IPS-18a (cell line): ENCODE results near the gene TBX6.
A peak's percentile ranks its signal among the peaks of the same experiment; 100 is the strongest.

Experiments used
- H3K27ac ChIP-seq: one replicate; pipeline ENCODE4 v1.5.1; 2013; ENCODE audit warnings: low read length
- H3K27me3 ChIP-seq: one replicate; pipeline ENCODE4 v1.6.1; 2013; ENCODE audit warnings: mild to moderate bottlenecking, low read length; ENCODE audit not compliant: control insufficient read depth, insufficient read depth
- H3K36me3 ChIP-seq: one replicate; pipeline ENCODE4 v1.6.1; 2013; ENCODE audit warnings: low read depth, low read length; ENCODE audit not compliant: control insufficient read depth
- H3K4me1 ChIP-seq: one replicate; pipeline ENCODE4 v1.6.1; 2013; ENCODE audit warnings: low read depth, low read length; ENCODE audit not compliant: control insufficient read depth
- H3K4me3 ChIP-seq: one replicate; pipeline ENCODE4 v1.5.1; 2013; ENCODE audit warnings: low read length
- H3K9ac ChIP-seq: one replicate; pipeline ENCODE4 v1.6.1; 2013; ENCODE audit warnings: mild to moderate bottlenecking, low read length, moderate library complexity
- H3K9me3 ChIP-seq: one replicate; pipeline ENCODE4 v1.6.1; 2013; ENCODE audit warnings: low read depth, low read length; ENCODE audit not compliant: control insufficient read depth

TBX6 gene

DNA sequence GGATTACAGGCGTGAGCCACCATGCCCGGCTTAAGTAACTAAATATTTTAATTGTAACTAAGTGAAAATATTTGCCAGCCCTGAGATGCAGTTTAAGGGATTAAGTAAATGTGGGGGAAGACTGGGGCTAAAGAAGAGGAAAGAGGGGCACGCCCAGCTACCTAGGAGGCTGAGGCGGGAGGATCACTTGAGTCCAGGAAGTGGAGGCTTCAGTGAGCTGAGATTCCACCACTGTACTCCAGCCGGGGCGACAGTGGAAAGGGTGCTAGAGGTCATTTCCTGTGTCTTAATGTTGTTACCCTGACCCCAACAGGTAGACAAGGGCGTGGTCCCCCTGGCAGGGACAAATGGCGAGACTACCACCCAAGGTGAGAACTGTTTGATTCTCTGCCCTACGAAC, 23.4 kb downstream of the TBX6 start:
- H3K9me3 ChIP-seq = no peaks in the 10 kb centered on the region
- peaks cover 11% of the 10 kb centered on the region for H3K4me1 ChIP-seq
- no peaks in the 10 kb centered on the region for H3K27me3 ChIP-seq
- no peak overlapping the region for H3K4me3 ChIP-seq
- H3K36me3 ChIP-seq = peaks cover 56% of the 10 kb centered on the region
- H3K9ac ChIP-seq = no peak overlapping the region
- H3K27ac ChIP-seq = no peak overlapping the region

DNA sequence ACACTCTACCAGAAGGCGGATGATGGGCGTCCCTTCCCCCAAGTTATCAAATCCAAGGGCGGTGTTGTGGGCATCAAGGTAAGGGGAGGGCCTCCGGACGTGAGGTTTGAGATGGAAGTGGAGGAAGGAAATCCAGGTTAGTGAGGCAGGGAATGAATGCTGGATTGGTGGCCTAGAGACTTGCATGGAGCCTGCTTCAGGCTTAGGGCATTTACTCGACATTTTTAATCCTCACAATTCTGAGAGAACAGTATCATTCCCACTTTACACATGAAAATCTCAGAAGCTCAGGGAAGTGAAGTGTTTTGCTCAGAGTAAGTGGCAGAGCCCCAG, 24.2 kb downstream of the TBX6 start:
- H3K27me3 ChIP-seq = no peaks in the 10 kb centered on the region
- H3K27ac ChIP-seq = no peak overlapping the region
- peaks cover 56% of the 10 kb centered on the region for H3K36me3 ChIP-seq
- peak overlapping the region; percentile 97 for H3K4me3 ChIP-seq
- H3K4me1 ChIP-seq = peaks cover 14% of the 10 kb centered on the region
- H3K9ac ChIP-seq = no peak overlapping the region
- no peaks in the 10 kb centered on the region for H3K9me3 ChIP-seq

DNA sequence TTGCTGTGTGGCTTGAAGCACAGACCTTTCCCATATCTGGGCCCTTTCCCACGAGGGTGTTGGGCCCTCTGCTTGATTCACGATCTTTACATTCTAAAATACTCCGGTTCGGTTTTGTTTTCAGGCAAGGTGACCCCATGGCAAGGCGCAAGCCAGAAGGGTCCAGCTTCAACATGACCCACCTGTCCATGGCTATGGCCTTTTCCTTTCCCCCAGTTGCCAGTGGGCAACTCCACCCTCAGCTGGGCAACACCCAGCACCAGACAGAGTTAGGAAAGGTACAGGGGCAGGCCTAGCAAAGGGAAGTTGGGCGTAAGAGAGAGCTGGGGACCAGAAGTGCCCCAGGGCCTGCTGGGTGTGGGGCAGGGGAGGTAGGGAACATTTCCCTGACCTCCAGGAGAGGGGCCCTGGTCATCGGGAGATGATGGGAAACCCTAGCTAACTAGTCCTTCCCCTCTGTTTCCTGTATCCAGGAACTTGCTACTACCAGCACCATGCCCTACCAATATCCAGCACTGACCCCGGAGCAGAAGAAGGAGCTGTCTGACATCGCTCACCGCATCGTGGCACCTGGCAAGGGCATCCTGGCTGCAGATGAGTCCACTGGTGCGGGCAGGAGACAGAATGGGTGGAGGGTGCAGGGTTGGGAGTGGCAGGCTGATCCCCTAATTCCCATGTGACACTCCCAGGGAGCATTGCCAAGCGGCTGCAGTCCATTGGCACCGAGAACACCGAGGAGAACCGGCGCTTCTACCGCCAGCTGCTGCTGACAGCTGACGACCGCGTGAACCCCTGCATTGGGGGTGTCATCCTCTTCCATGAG, 24.8 kb downstream of the TBX6 start:
- Histone ChIP-seq H3K9me3 (no peaks in the 10 kb centered on the region), H3K9ac (peak overlapping the region; percentile 85), H3K4me1 (peaks cover 14% of the 10 kb centered on the region), H3K4me3 (peak overlapping the region; percentile 97), H3K27ac (peak overlapping the region; percentile 71), H3K36me3 (peaks cover 52% of the 10 kb centered on the region), H3K27me3 (no peaks in the 10 kb centered on the region)

DNA sequence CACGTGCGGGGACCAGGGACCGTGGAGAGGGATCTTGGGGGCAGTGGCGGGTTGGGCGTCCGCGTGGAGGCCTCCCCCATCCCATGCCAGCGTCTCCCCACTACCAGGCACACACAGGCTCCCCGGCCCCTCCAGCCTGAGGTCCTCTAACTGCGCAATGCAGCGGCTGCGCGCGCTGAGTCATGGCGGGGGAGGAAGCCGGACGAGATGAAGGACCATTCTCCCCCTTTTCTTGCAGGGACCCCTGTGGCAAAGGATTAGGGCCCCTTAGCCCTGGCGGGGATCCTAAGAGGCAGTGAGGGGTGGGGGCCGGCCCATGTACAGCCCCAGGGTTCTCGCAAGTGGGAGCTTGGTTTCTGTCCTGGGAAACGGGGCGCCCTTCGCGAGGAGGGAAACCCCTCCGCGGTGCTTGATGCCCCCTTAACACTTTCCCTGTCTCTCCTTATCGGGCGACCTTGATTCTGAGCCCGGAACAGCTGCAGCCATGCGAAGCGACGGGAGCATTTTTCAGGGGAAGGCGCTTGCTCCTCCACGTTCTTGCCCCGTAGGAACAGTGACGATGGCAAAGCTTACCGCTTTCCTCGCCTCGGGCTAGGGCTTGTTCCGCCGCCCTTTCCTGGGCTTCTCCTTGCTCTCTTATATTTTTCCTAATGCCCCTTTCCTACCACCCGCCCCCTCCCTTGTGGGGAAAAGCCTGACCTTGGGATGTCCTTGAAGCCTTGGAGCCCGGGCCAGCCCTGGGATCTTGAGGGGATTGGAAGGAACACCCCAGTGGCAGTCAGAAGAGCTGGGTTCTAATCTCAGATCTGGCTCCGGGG, 25.6 kb downstream of the TBX6 start:
- peaks cover 43% of the 10 kb centered on the region for H3K36me3 ChIP-seq
- peaks cover 15% of the 10 kb centered on the region for H3K4me1 ChIP-seq
- H3K9ac ChIP-seq = peak overlapping the region; percentile 85
- peak overlapping the region; percentile 97 for H3K4me3 ChIP-seq
- no peaks in the 10 kb centered on the region for H3K9me3 ChIP-seq
- peak overlapping the region; percentile 78 for H3K27ac ChIP-seq
- H3K27me3 ChIP-seq = no peaks in the 10 kb centered on the region

DNA sequence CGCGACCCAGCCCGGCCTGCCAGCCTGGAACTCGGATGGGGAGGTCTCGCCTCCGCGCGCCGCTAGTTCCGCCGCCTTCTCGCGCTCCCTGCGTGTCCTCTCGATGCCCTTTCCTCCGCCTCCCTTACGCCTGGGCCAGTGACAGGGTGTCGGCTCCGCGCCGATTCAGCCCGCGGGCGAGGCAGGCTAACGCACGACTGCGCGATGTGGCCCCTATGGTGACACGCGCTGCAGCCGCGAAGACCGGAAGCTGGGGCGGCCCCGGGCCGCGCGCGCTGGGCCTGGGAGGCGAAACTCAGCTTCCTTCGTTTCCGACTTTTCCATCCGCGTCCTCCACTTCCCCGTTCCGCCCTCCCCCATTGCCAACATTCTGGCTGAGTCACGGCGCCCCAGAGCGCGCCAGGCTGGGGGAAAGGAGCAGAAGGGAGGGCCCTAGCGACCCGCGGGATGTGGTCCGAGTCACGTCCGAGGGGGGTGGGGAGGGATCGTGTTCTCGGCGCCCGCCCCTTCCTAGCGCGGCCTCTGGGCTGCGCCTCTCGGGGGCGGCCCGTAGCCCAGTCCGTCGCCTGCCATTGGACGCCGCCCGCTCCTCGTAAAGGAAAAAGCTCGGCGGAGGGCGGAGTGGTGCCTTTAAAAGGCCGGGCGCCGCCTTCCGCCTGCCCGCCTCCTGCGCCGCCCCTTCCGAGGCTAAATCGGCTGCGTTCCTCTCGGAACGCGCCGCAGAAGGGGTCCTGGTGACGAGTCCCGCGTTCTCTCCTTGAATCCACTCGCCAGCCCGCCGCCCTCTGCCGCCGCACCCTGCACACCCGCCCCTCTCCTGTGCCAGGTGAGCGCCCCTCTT, 26.4 kb downstream of the TBX6 start, which contains the start of gene ALDOA:
ALDOA (plus strand) TSS at position 659 of the 841 bp plus-strand sequence. CDS start 1,138 bp downstream, outside the sequence.
- peaks cover 17% of the 10 kb centered on the region for H3K4me1 ChIP-seq

DNA sequence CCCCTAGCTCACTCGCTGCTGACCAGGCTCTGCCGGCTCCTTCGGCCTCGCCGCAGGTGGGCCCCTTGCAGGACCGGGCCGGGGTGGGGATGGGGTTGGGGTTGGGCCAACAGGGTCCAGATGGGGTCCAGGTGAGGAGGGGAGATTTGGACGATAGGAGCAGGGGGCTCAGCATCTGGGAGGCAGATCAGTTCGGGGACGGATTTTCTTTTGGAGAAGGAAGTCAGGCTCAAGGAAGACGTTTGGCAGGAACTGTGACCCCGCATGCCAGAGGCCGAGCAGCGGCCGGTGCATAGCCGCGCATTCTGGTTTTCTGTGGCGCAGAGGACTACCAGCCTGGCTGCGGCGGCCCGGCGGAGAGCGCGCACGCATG, 27.0 kb downstream of the TBX6 start:
- H3K4me1 ChIP-seq = peaks cover 17% of the 10 kb centered on the region
- H3K4me3 ChIP-seq = peak overlapping the region; percentile 97
- peak overlapping the region; percentile 83 for H3K27ac ChIP-seq
- peaks cover 29% of the 10 kb centered on the region for H3K36me3 ChIP-seq
- no peaks in the 10 kb centered on the region for H3K27me3 ChIP-seq
- no peaks in the 10 kb centered on the region for H3K9me3 ChIP-seq
- peak overlapping the region; percentile 85 for H3K9ac ChIP-seq

More for the DNA sequence above, 26.4 kb downstream of the TBX6 start, which contains the start of gene ALDOA:
- H3K27me3 ChIP-seq = no peaks in the 10 kb centered on the region
- H3K36me3 ChIP-seq = peaks cover 35% of the 10 kb centered on the region
- peak within 1 kb of the TSS; percentile 97 for H3K4me3 ChIP-seq
- H3K9ac ChIP-seq = peak within 1 kb of the TSS; percentile 85
- peak within 1 kb of the TSS; percentile 83 for H3K27ac ChIP-seq
- no peaks in the 10 kb centered on the region for H3K9me3 ChIP-seq

DNA sequence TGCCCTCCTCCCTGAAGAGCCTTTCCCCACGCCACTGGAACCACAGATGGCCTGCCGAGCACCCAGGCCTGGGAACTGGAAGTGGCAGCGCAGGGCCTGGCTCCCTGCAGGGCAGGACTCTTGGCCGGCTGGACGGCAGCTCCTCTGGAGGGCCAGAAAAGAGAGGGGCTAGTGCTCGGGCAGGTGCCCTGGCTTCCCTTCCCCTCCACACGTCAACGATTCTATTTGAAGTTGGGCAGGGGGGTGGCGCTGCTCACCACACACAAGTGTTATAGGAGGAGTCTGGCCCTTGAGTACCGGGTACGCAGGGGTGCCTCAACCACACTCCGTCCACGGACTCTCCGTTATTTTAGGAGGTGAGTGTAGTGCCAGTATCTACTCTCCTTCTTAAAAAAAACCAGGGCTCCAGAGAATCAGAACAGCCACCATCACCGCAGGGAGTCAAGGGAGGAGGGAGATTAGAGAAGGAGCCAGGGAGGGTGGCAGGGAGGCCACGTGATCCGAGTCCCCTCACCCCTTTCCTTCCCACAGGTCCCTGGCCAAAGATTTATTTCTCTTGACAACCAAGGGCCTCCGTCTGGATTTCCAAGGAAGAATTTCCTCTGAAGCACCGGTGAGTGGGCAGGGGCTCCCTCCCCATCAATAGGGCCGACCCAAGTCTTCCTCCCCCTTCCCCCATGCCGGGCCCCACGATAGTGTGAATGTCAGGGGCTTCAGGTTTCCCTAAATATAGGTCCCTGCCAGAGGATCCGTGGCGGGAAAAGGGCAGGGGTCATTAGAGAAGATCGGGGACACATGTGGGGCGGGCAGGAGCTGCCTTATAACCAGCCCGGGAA, 27.6 kb downstream of the TBX6 start:
- peak overlapping the region; percentile 83 for H3K27ac ChIP-seq
- H3K27me3 ChIP-seq = no peaks in the 10 kb centered on the region
- H3K9ac ChIP-seq = peak overlapping the region; percentile 85
- H3K4me1 ChIP-seq = peaks cover 17% of the 10 kb centered on the region
- H3K4me3 ChIP-seq = peak overlapping the region; percentile 97
- H3K9me3 ChIP-seq = no peaks in the 10 kb centered on the region
- H3K36me3 ChIP-seq = peaks cover 23% of the 10 kb centered on the region

DNA sequence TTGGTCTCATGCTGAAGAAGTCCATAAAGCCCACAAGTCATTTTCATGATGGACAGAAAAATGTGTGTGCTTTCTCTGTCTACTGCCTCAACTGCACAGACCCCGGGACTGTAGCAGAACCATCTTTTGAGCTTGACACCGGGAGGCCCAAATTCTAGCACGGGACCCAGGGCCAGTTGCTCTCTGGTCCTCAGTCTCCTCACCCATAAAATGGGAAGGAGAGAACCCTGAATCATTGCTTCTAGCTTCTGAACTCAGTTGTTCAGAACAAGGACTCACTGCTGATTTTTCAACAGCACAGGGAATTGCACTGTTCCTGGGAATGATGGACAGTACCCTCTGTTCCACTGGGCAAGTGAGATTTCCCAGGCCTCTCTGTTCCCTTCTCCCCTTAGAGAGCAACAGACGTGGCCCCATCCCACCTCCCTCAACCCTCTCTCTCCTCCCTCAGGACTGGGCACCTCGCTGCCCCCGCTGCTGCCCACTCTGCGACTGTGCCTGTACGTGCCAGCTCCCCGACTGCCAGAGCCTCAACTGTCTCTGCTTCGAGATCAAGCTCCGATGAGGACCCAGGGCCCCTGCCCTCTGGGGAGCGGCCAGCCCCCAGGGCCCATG, 28.3 kb downstream of the TBX6 start:
- Histone ChIP-seq H3K9me3 (no peaks in the 10 kb centered on the region), H3K27me3 (no peaks in the 10 kb centered on the region)

DNA sequence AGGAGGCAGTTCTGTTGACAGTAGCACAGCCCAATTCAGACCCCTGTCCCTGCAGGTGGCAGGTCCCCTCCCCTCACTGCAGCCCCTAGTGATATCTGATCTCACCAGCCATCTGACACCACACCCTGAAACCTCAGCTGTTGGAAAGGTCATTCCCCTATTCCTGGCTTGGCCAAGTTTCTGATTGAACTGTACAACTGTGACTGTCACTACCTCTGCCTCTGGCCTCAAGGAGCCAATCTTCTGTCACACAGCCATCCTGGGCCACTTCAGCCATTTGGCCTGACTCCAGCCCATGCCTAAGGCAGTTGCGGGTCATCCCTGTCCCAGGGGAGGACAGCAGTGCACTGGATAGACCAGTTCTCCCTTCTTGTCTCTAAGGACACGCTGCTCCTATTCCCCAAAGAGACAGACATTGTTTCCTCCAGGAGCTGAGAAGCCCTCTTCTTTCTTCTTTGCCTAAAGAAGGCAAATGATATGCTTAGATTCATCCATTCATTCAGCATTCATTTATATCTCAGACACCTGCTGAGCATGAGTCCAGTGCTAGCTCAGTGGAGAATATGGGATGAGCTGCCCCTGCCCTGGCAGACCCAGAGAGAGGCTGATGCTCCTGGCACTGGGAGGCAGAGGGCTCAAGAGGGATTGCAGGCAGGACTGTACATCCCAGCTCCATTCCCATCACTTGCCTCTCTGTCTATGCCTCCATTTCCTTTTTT, 30.7 kb downstream of the TBX6 start:
- no peak overlapping the region for H3K9ac ChIP-seq
- H3K27me3 ChIP-seq = no peaks in the 10 kb centered on the region
- H3K36me3 ChIP-seq = no peaks in the 10 kb centered on the region
- no peak overlapping the region for H3K27ac ChIP-seq
- peaks cover 10% of the 10 kb centered on the region for H3K4me1 ChIP-seq
- H3K4me3 ChIP-seq = no peak overlapping the region
- no peaks in the 10 kb centered on the region for H3K9me3 ChIP-seq

More for the DNA sequence above, 28.3 kb downstream of the TBX6 start:
- no peak overlapping the region for H3K27ac ChIP-seq
- peaks cover 16% of the 10 kb centered on the region for H3K36me3 ChIP-seq
- H3K9ac ChIP-seq = peak overlapping the region; percentile 85
- peaks cover 17% of the 10 kb centered on the region for H3K4me1 ChIP-seq
- H3K4me3 ChIP-seq = peak overlapping the region; percentile 97

DNA sequence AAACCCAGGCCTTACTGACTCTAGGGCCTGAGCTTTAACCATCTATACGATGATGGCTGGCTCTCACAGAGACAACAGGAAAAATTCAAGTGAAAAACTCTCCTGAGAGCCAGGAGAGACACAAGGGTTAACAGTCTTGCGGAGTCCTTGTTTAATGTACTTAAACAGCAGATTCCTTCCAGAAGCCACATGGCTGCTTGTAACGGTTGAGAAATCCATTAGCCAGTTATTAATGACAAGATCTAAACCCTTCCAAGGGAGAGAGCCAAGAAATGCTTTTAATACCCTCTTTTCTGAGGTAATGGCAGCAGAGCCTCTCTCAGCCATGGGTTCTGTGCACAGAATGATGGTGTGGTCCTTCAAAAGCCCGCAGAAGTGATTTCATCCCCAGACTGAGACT, 31.4 kb downstream of the TBX6 start:
- H3K27me3 ChIP-seq = no peaks in the 10 kb centered on the region
- no peak overlapping the region for H3K9ac ChIP-seq
- H3K9me3 ChIP-seq = no peaks in the 10 kb centered on the region
- H3K36me3 ChIP-seq = no peaks in the 10 kb centered on the region
- no peak overlapping the region for H3K4me3 ChIP-seq
- H3K27ac ChIP-seq = no peak overlapping the region
- peaks cover 10% of the 10 kb centered on the region for H3K4me1 ChIP-seq
